Activated naive CD4-positive, alpha-beta T cell treated with anti-CD3 and anti-CD28 coated beads for 36 hours (primary cell): Measurements from ENCODE around the gene CLTA. TPM values are rescaled to one million over a fixed set of nuclear protein-coding genes. Genes with fewer than 3 reads are reported as not detected.
"Not testable (repeated sequence)": the region's sequence is repeated elsewhere in the genome, so short reads cannot be mapped to it uniquely, and the experiment has no call there.

Source experiments
- CTCF ChIA-PET: fragments of 350-600 bp; sonication (Branson Sonifier 250); formaldehyde crosslinking; loops from one replicate; lab custom pipeline; 2021; ENCODE audit warnings: antibody characterized with exemption; lab: Charles Lee
- DNase-seq: peaks from one replicate; pipeline ENCODE4 v3.0.0-alpha.2; 2020
- H3K27ac Mint-ChIP-seq: one replicate; pipeline ENCODE4 v1.8.0; 2021; ENCODE audit warnings: mild to moderate bottlenecking, mixed read lengths
- H3K27me3 Mint-ChIP-seq: one replicate; pipeline ENCODE4 v1.8.0; 2021; ENCODE audit warnings: low read depth, mixed read lengths
- H3K36me3 Mint-ChIP-seq: one replicate; pipeline ENCODE4 v1.8.0; 2021; ENCODE audit warnings: low read depth, mixed read lengths
- H3K4me1 Mint-ChIP-seq: one replicate; pipeline ENCODE4 v1.8.0; 2021; ENCODE audit warnings: low read depth, mixed read lengths
- H3K4me3 Mint-ChIP-seq: one replicate; pipeline ENCODE4 v1.8.0; 2021; ENCODE audit warnings: mild to moderate bottlenecking, moderate library complexity, mixed read lengths
- H3K9me3 Mint-ChIP-seq: one replicate; pipeline ENCODE4 v1.8.0; 2021; ENCODE audit warnings: mixed read lengths
- intact Hi-C: fragments of 100-400 bp; cut with micrococcal nuclease; formaldehyde crosslinking; loops from one replicate; pipeline ENCODE4 v1.15.1; 2023
- total RNA-seq, 2 experiments: library from RNA; stranded (reverse); gene quantifications; one replicate each; pipeline ENCODE4 v1.2.3, GENCODE V29; 2021

The CLTA gene
- total RNA-seq, 2 experiments from 2014 or later: 96.4 to 101 TPM

- Mint-ChIP-seq H3K4me1 (no peaks in the 10 kb centered on the region), H3K4me3 (no peak overlapping the region), H3K9me3 (no peaks in the 10 kb centered on the region), H3K36me3 (no peaks in the 10 kb centered on the region), H3K27ac (no peak overlapping the region), H3K27me3 (no peaks in the 10 kb centered on the region)
- intact Hi-C loops: no loop called here
- no peak for DNase-seq
- CTCF ChIA-PET: interaction anchor here (0.7 to 3.8 kb wide), 2 partner anchors 25 to 71 kb away, joined by 4 to 14 read pairs; no protein-coding TSS in a partner anchor
Measured at GRCh38 chr9:36173861-36174260, 16.9 kb upstream of the CLTA start.

- H3K27me3 Mint-ChIP-seq: no peaks in the 10 kb centered on the region
- intact Hi-C loops: no loop called here
- DNase-seq: no peak
- no peaks in the 10 kb centered on the region for H3K9me3 Mint-ChIP-seq
- no peaks in the 10 kb centered on the region for H3K4me1 Mint-ChIP-seq
- H3K27ac Mint-ChIP-seq: no peak overlapping the region
- H3K36me3 Mint-ChIP-seq: no peaks in the 10 kb centered on the region
- CTCF ChIA-PET: interaction anchor here (3.8 kb wide), 1 partner anchor 72 kb away, joined by 14 read pairs; no protein-coding TSS in a partner anchor
- no peak overlapping the region for H3K4me3 Mint-ChIP-seq
Measured at GRCh38 chr9:36174271-36174670, 16.4 kb upstream of the CLTA start.

GRCh38 chr9:36174731-36175130, 16.0 kb upstream of the CLTA start:
- intact Hi-C loops: no loop called here
- CTCF ChIA-PET: interaction anchor here (3.8 kb wide), 1 partner anchor 72 kb away, joined by 14 read pairs; no protein-coding TSS in a partner anchor
- H3K9me3 Mint-ChIP-seq: no peaks in the 10 kb centered on the region
- H3K27ac Mint-ChIP-seq: no peak overlapping the region
- no peak overlapping the region for H3K4me3 Mint-ChIP-seq
- H3K36me3 Mint-ChIP-seq: no peaks in the 10 kb centered on the region
- no peaks in the 10 kb centered on the region for H3K4me1 Mint-ChIP-seq
- no peaks in the 10 kb centered on the region for H3K27me3 Mint-ChIP-seq
- no peak for DNase-seq

- CTCF ChIA-PET: interaction anchor here (1.4 to 3.8 kb wide), 2 partner anchors 8 to 73 kb away, joined by 5 to 14 read pairs; no protein-coding TSS in a partner anchor
- intact Hi-C loops, H3K9me3 Mint-ChIP-seq, H3K27me3 Mint-ChIP-seq, H3K4me1 Mint-ChIP-seq, DNase-seq, H3K27ac Mint-ChIP-seq, H3K36me3 Mint-ChIP-seq, H3K4me3 Mint-ChIP-seq: not testable (repeated sequence)
Measured at GRCh38 chr9:36175209-36175608, 15.5 kb upstream of the CLTA start.

GRCh38 chr9:36176496-36176895, 14.2 kb upstream of the CLTA start:
- H3K27me3 Mint-ChIP-seq, H3K9me3 Mint-ChIP-seq, H3K36me3 Mint-ChIP-seq, DNase-seq, H3K4me1 Mint-ChIP-seq, H3K4me3 Mint-ChIP-seq, H3K27ac Mint-ChIP-seq, intact Hi-C loops: not testable (repeated sequence)
- CTCF ChIA-PET: interaction anchor here (0.5 to 3.8 kb wide), 4 partner anchors 10 to 74 kb away, joined by 4 to 14 read pairs (median 5); no protein-coding TSS in a partner anchor

GRCh38 chr9:36177571-36177970, 13.2 kb upstream of the CLTA start:
- Mint-ChIP-seq H3K27ac (no peak overlapping the region), H3K27me3 (no peaks in the 10 kb centered on the region), H3K4me1 (no peaks in the 10 kb centered on the region), H3K4me3 (no peak overlapping the region), H3K9me3 (no peaks in the 10 kb centered on the region), H3K36me3 (no peaks in the 10 kb centered on the region)
- CTCF ChIA-PET: interaction anchor here (0.7 to 3.8 kb wide), 5 partner anchors 11 to 275 kb away, joined by 3 to 14 read pairs (median 3); no protein-coding TSS in a partner anchor
- intact Hi-C loops: no loop called here
- no peak for DNase-seq

- H3K9me3 Mint-ChIP-seq, H3K36me3 Mint-ChIP-seq, H3K27me3 Mint-ChIP-seq, DNase-seq, H3K4me3 Mint-ChIP-seq, intact Hi-C loops, H3K4me1 Mint-ChIP-seq, H3K27ac Mint-ChIP-seq: not testable (repeated sequence)
- CTCF ChIA-PET: interaction anchor here (0.6 to 1.0 kb wide), 2 partner anchors 9 to 16 kb away, joined by 3 read pairs; no protein-coding TSS in a partner anchor
Measured at GRCh38 chr9:36180243-36180642, 10.5 kb upstream of the CLTA start.

GRCh38 chr9:36187414-36187813, 3.3 kb upstream of the CLTA start:
- DNase-seq: no peak
- H3K9me3 Mint-ChIP-seq: no peaks in the 10 kb centered on the region
- H3K4me1 Mint-ChIP-seq: peaks cover 15% of the 10 kb centered on the region
- no peak overlapping the region for H3K27ac Mint-ChIP-seq
- CTCF ChIA-PET: interaction anchor here (1.0 kb wide), 1 partner anchor 85 kb away, joined by 4 read pairs; no protein-coding TSS in a partner anchor
- H3K36me3 Mint-ChIP-seq: peaks cover 3% of the 10 kb centered on the region
- no peak overlapping the region for H3K4me3 Mint-ChIP-seq
- intact Hi-C loops: no loop called here
- H3K27me3 Mint-ChIP-seq: no peaks in the 10 kb centered on the region

GRCh38 chr9:36188212-36188611, 2.5 kb upstream of the CLTA start:
- intact Hi-C loops: no loop called here
- H3K9me3 Mint-ChIP-seq: no peaks in the 10 kb centered on the region
- peaks cover 3% of the 10 kb centered on the region for H3K36me3 Mint-ChIP-seq
- H3K27ac Mint-ChIP-seq: no peak overlapping the region
- H3K27me3 Mint-ChIP-seq: no peaks in the 10 kb centered on the region
- no peak overlapping the region for H3K4me3 Mint-ChIP-seq
- CTCF ChIA-PET: interaction anchor here (3.5 kb wide), 1 partner anchor 22 kb away, joined by 14 read pairs; no protein-coding TSS in a partner anchor
- H3K4me1 Mint-ChIP-seq: peaks cover 23% of the 10 kb centered on the region
- no peak for DNase-seq

- Mint-ChIP-seq H3K9me3 (no peaks in the 10 kb centered on the region), H3K4me3 (peak overlapping the region; percentile 59), H3K4me1 (peaks cover 39% of the 10 kb centered on the region), H3K36me3 (peaks cover 12% of the 10 kb centered on the region), H3K27me3 (no peaks in the 10 kb centered on the region), H3K27ac (no peak overlapping the region)
- intact Hi-C loops: loop anchor here (1.0 to 2.0 kb wide), 10 partner anchors 38 to 1079 kb away; partner anchors contain the start of genes GLIPR2, GNE, RECK and RNF38
- CTCF ChIA-PET: interaction anchor here (0.8 to 3.5 kb wide), 23 partner anchors 8 to 539 kb away, joined by 3 to 34 read pairs (median 4); partner anchors contain the start of gene GLIPR2
- no peak for DNase-seq
Measured at GRCh38 chr9:36189976-36190375, 745 bp upstream of the CLTA start.

GRCh38 chr9:36191290-36191645, 547 bp downstream of the CLTA start:
- Mint-ChIP-seq H3K27me3 (no peaks in the 10 kb centered on the region), H3K4me3 (peak overlapping the region; percentile 84), H3K27ac (peak overlapping the region; percentile 73), H3K4me1 (peaks cover 42% of the 10 kb centered on the region), H3K36me3 (peaks cover 15% of the 10 kb centered on the region), H3K9me3 (no peaks in the 10 kb centered on the region)
- DNase-seq: peak; percentile 50
- CTCF ChIA-PET: interaction anchor here (0.6 to 3.5 kb wide), 17 partner anchors 9 to 538 kb away, joined by 3 to 34 read pairs (median 5); no protein-coding TSS in a partner anchor
- intact Hi-C loops: loop anchor here (2.0 kb wide), 4 partner anchors 54 to 1080 kb away; partner anchors contain the start of genes GLIPR2 and RECK

GRCh38 chr9:36191686-36192085, 965 bp downstream of the CLTA start:
- H3K36me3 Mint-ChIP-seq: peaks cover 15% of the 10 kb centered on the region
- no peaks in the 10 kb centered on the region for H3K27me3 Mint-ChIP-seq
- H3K9me3 Mint-ChIP-seq: no peaks in the 10 kb centered on the region
- H3K4me1 Mint-ChIP-seq: peaks cover 42% of the 10 kb centered on the region
- DNase-seq: no peak
- CTCF ChIA-PET: interaction anchor here (1.6 to 3.5 kb wide), 5 partner anchors 9 to 183 kb away, joined by 4 to 17 read pairs (median 10); no protein-coding TSS in a partner anchor
- peak overlapping the region; percentile 73 for H3K27ac Mint-ChIP-seq
- peak overlapping the region; percentile 84 for H3K4me3 Mint-ChIP-seq
- intact Hi-C loops: loop anchor here (2.0 kb wide), 4 partner anchors 55 to 1081 kb away; partner anchors contain the start of genes GLIPR2 and RECK
